PC-9 (cell line): ENCODE data around the gene TCL1B.

Source experiments
- EZH2 ChIP-seq: fragments of 200-600 bp; sonication (generic); IDR thresholded peaks from 2 replicates; pipeline ENCODE4 v1.8.0; 2017; ENCODE audit warnings: antibody characterized with exemption, low read depth
- TF ChIP-seq, protein P1 (sequence below): fragments of 200-600 bp; sonication (generic); conservative IDR thresholded peaks from 2 replicates; pipeline ENCODE4 v1.6.1; 2017; ENCODE audit warnings: mixed run types, antibody characterized with exemption, mild to moderate bottlenecking, moderate library complexity

GRCh38 chr14:95659990-95660385, 26.2 kb upstream of the TCL1B start:
- TF ChIP-seq, protein P1, sequence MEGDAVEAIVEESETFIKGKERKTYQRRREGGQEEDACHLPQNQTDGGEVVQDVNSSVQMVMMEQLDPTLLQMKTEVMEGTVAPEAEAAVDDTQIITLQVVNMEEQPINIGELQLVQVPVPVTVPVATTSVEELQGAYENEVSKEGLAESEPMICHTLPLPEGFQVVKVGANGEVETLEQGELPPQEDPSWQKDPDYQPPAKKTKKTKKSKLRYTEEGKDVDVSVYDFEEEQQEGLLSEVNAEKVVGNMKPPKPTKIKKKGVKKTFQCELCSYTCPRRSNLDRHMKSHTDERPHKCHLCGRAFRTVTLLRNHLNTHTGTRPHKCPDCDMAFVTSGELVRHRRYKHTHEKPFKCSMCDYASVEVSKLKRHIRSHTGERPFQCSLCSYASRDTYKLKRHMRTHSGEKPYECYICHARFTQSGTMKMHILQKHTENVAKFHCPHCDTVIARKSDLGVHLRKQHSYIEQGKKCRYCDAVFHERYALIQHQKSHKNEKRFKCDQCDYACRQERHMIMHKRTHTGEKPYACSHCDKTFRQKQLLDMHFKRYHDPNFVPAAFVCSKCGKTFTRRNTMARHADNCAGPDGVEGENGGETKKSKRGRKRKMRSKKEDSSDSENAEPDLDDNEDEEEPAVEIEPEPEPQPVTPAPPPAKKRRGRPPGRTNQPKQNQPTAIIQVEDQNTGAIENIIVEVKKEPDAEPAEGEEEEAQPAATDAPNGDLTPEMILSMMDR = no peak
- TF ChIP-seq EZH2 = no peak
